ENCODE results near the gene HTR4.

HTR4 gene

GRCh38 chr5:148443241-148443640 lies 211.1 kb downstream of the HTR4 start:
- peaks cover 2 to 43% (median 28%) of the 10 kb centered on the region in 4 experiments for H3K36me3 ChIP-seq (ENCODE audit: control insufficient read depth in 4 of 4, insufficient read depth in 4 of 4, low read length in 3 of 4)
- H3K4me1 ChIP-seq (ENCODE audit: control extremely low read depth in 1 of 4, control insufficient read depth in 4 of 4, insufficient read depth in 4 of 4, low read length in 3 of 4), result no peaks in the 10 kb centered on the region
- no peaks in the 10 kb centered on the region for H3K27me3 ChIP-seq (replicated peaks in 2 of 5; ENCODE audit: control insufficient read depth in 4 of 5, insufficient read depth in 5 of 5, low read length in 4 of 5)
- CTCF ChIA-PET, result interaction anchor here (0.9 to 8.6 kb wide), 18 partner anchors 10 to 672 kb away, joined by 3 to 251 read pairs (median 6); no protein-coding TSS in a partner anchor
- H3K9me3 ChIP-seq (ENCODE audit: control extremely low read depth in 1 of 5, control insufficient read depth in 4 of 5, insufficient read depth in 2 of 5, low read depth in 1 of 5, low read length in 4 of 5), result no peaks in the 10 kb centered on the region
- H3K4me3 ChIP-seq (ENCODE audit: control insufficient read depth in 1 of 7, extremely low read depth in 1 of 7, insufficient read depth in 4 of 7, low read depth in 2 of 7, low read length in 6 of 7), result no peak overlapping the region
- no peak overlapping the region for H3K27ac ChIP-seq (ENCODE audit: insufficient read depth in 1 of 2, low read depth in 1 of 2, low read length in 2 of 2, poor library complexity in 1 of 2, severe bottlenecking in 2 of 2)
- DNase-seq, result no peak
- no CpG with 5 or more reads among the region's 1 CpG for WGBS (ENCODE audit: insufficient coverage)
- POLR2A ChIA-PET, result no interaction called here

- CTCF ChIA-PET, result interaction anchor here (1.0 to 8.6 kb wide), 3 partner anchors 34 to 292 kb away, joined by 6 to 251 read pairs (median 8); no protein-coding TSS in a partner anchor
- H3K27ac ChIP-seq (ENCODE audit: insufficient read depth in 1 of 2, low read depth in 1 of 2, low read length in 2 of 2, poor library complexity in 1 of 2, severe bottlenecking in 2 of 2), result no peak overlapping the region
- no peak for DNase-seq
- H3K27me3 ChIP-seq (replicated peaks in 2 of 5; ENCODE audit: control insufficient read depth in 4 of 5, insufficient read depth in 5 of 5, low read length in 4 of 5), result no peaks in the 10 kb centered on the region
- peaks cover 9 to 79% (median 39%) of the 10 kb centered on the region in 4 experiments for H3K36me3 ChIP-seq (ENCODE audit: control insufficient read depth in 4 of 4, insufficient read depth in 4 of 4, low read length in 3 of 4)
- no CpG with 5 or more reads among the region's 2 CpGs for WGBS (ENCODE audit: insufficient coverage)
- POLR2A ChIA-PET, result no interaction called here
- H3K9me3 ChIP-seq (ENCODE audit: control extremely low read depth in 1 of 5, control insufficient read depth in 4 of 5, insufficient read depth in 2 of 5, low read depth in 1 of 5, low read length in 4 of 5), result peaks cover 0 to 2% (median 0%) of the 10 kb centered on the region in 5 experiments
- no peak overlapping the region for H3K4me3 ChIP-seq (ENCODE audit: control insufficient read depth in 1 of 7, extremely low read depth in 1 of 7, insufficient read depth in 4 of 7, low read depth in 2 of 7, low read length in 6 of 7)
- no peaks in the 10 kb centered on the region for H3K4me1 ChIP-seq (ENCODE audit: control extremely low read depth in 1 of 4, control insufficient read depth in 4 of 4, insufficient read depth in 4 of 4, low read length in 3 of 4)
Observed at GRCh38 chr5:148438933-148439332, 215.4 kb downstream of the HTR4 start.

GRCh38 chr5:148437249-148437648 lies 217.1 kb downstream of the HTR4 start:
- Histone ChIP-seq H3K9me3 (ENCODE audit: control extremely low read depth in 1 of 5, control insufficient read depth in 4 of 5, insufficient read depth in 2 of 5, low read depth in 1 of 5, low read length in 4 of 5) (peaks cover 0 to 2% (median 0%) of the 10 kb centered on the region in 5 experiments), H3K27ac (ENCODE audit: insufficient read depth in 1 of 2, low read depth in 1 of 2, low read length in 2 of 2, poor library complexity in 1 of 2, severe bottlenecking in 2 of 2) (peak overlapping the region in 1 of 2 experiments; percentile 30), H3K27me3 (replicated peaks in 2 of 5; ENCODE audit: control insufficient read depth in 4 of 5, insufficient read depth in 5 of 5, low read length in 4 of 5) (no peaks in the 10 kb centered on the region), H3K4me1 (ENCODE audit: control extremely low read depth in 1 of 4, control insufficient read depth in 4 of 4, insufficient read depth in 4 of 4, low read length in 3 of 4) (no peaks in the 10 kb centered on the region), H3K4me3 (ENCODE audit: control insufficient read depth in 1 of 7, extremely low read depth in 1 of 7, insufficient read depth in 4 of 7, low read depth in 2 of 7, low read length in 6 of 7) (no peak overlapping the region), H3K36me3 (ENCODE audit: control insufficient read depth in 4 of 4, insufficient read depth in 4 of 4, low read length in 3 of 4) (peaks cover 23 to 90% (median 45%) of the 10 kb centered on the region in 4 experiments)
- CTCF ChIA-PET, result interaction anchor here (0.6 to 1.6 kb wide), 7 partner anchors 11 to 599 kb away, joined by 3 to 11 read pairs (median 4); no protein-coding TSS in a partner anchor
- POLR2A ChIA-PET, result no interaction called here
- WGBS (ENCODE audit: insufficient coverage), result 85% methylated on average over 4 of the region's 6 CpGs
- peak in 2 of 3 donors; percentile 19 to 26 for DNase-seq

GRCh38 chr5:148436029-148436428 lies 218.3 kb downstream of the HTR4 start:
- Histone ChIP-seq H3K9me3 (ENCODE audit: control extremely low read depth in 1 of 5, control insufficient read depth in 4 of 5, insufficient read depth in 2 of 5, low read depth in 1 of 5, low read length in 4 of 5) (peaks cover 0 to 2% (median 0%) of the 10 kb centered on the region in 5 experiments), H3K4me3 (ENCODE audit: control insufficient read depth in 1 of 7, extremely low read depth in 1 of 7, insufficient read depth in 4 of 7, low read depth in 2 of 7, low read length in 6 of 7) (no peak overlapping the region), H3K4me1 (ENCODE audit: control extremely low read depth in 1 of 4, control insufficient read depth in 4 of 4, insufficient read depth in 4 of 4, low read length in 3 of 4) (no peaks in the 10 kb centered on the region), H3K27ac (ENCODE audit: insufficient read depth in 1 of 2, low read depth in 1 of 2, low read length in 2 of 2, poor library complexity in 1 of 2, severe bottlenecking in 2 of 2) (no peak overlapping the region), H3K36me3 (ENCODE audit: control insufficient read depth in 4 of 4, insufficient read depth in 4 of 4, low read length in 3 of 4) (peaks cover 20 to 87% (median 44%) of the 10 kb centered on the region in 4 experiments), H3K27me3 (replicated peaks in 2 of 5; ENCODE audit: control insufficient read depth in 4 of 5, insufficient read depth in 5 of 5, low read length in 4 of 5) (no peaks in the 10 kb centered on the region)
- POLR2A ChIA-PET, result no interaction called here
- WGBS (ENCODE audit: insufficient coverage), result 100% methylated on average over 1 of the region's 3 CpGs
- no peak for DNase-seq
- CTCF ChIA-PET, result no interaction called here

GRCh38 chr5:148433826-148434225 lies 220.5 kb downstream of the HTR4 start:
- no peak for DNase-seq
- Histone ChIP-seq H3K36me3 (ENCODE audit: control insufficient read depth in 4 of 4, insufficient read depth in 4 of 4, low read length in 3 of 4) (peaks cover 13 to 70% (median 36%) of the 10 kb centered on the region in 4 experiments), H3K4me1 (ENCODE audit: control extremely low read depth in 1 of 4, control insufficient read depth in 4 of 4, insufficient read depth in 4 of 4, low read length in 3 of 4) (no peaks in the 10 kb centered on the region), H3K4me3 (ENCODE audit: control insufficient read depth in 1 of 7, extremely low read depth in 1 of 7, insufficient read depth in 4 of 7, low read depth in 2 of 7, low read length in 6 of 7) (no peak overlapping the region), H3K9me3 (ENCODE audit: control extremely low read depth in 1 of 5, control insufficient read depth in 4 of 5, insufficient read depth in 2 of 5, low read depth in 1 of 5, low read length in 4 of 5) (peaks cover 0 to 2% (median 0%) of the 10 kb centered on the region in 5 experiments), H3K27ac (ENCODE audit: insufficient read depth in 1 of 2, low read depth in 1 of 2, low read length in 2 of 2, poor library complexity in 1 of 2, severe bottlenecking in 2 of 2) (no peak overlapping the region), H3K27me3 (replicated peaks in 2 of 5; ENCODE audit: control insufficient read depth in 4 of 5, insufficient read depth in 5 of 5, low read length in 4 of 5) (no peaks in the 10 kb centered on the region)
- POLR2A ChIA-PET, result no interaction called here
- CTCF ChIA-PET, result no interaction called here
- 86% methylated on average over 2 of the region's 3 CpGs for WGBS (ENCODE audit: insufficient coverage)
